GM12892 (cell line): Measurements from ENCODE around the gene FLT1.

Experiments
- POLR2A ChIP-seq: IDR thresholded peaks from 2 replicates; pipeline ENCODE4 v1.6.1; 2011; ENCODE audit warnings: low read depth, low read length, control low read depth
- POLR2AphosphoS5 ChIP-seq: IDR thresholded peaks from 2 replicates; pipeline ENCODE4 v1.6.1; 2011; ENCODE audit warnings: low read depth, low read length, control low read depth
- TAF1 ChIP-seq: IDR thresholded peaks from 2 replicates; pipeline ENCODE4 v1.6.1; 2011; ENCODE audit warnings: low read depth, mild to moderate bottlenecking, control low read depth, low read length, borderline replicate concordance

DNA sequence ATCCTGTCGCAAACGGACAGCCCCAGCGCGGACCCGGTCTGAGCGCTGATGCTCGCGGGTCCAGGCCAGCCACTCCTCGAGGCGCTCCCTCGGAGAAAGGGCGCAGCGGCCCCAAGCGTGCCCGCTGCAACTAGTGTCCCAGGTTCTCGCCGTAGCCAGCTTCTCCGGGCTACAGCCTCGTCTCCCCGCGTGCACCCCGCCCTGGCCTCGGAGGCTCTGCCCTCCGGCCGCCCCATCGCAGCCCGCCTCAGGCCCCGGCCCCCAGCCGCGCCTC lies 487 bp downstream of the FLT1 start:
- TF ChIP-seq TAF1 (no peak), POLR2A (no peak), POLR2AphosphoS5 (no peak)
